NK-92 (cell line): ENCODE results near the gene CCDC24.

Experiments
- DNase-seq: peaks from one replicate; lab custom pipeline; 2025; ENCODE audit not compliant: unreplicated experiment; lab: John Stamatoyannopoulos, UW

CCDC24 gene

DNA sequence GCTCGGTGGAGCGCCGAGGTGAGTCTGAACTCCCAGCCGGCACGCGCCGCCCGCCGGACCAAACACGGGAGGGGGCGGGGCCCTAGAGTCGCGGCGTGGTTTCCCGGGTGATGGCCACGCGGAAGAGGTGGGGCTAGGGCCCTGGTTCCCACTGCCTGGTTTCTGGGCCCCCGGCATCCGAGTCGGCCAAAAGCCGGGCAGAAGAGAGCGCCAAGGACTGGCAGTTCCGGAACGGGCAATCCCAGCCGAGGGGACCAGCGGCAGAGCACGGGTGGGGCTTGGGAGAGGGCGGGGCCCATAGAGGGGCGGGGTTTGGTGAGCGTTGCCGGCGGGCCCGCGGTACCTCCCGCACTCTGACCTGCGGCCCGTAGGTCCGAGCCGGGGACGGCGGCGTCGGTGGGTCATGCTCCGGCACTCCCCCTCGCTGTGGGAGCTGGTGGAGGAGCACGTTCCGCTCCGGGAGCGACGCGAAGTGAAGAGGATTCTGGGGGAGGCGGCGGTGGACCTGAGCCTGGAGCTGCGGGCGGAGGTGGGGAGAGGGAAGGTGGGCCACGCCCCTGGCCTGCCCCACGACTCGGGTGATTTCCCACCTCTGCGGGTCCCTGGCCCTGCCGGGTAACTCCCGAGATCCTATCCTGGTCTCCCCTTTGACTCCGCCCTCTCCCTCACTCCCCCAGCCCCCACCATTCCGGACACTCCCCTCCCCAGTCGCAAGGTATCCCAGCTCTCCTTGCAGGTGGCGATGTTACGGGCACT is at the start of gene CCDC24:
TSS of gene CCDC24 (plus strand) at position 124 of the 756 bp plus-strand sequence. CDS start at position 404, 280 bp downstream.
- no peak for DNase-seq

DNA sequence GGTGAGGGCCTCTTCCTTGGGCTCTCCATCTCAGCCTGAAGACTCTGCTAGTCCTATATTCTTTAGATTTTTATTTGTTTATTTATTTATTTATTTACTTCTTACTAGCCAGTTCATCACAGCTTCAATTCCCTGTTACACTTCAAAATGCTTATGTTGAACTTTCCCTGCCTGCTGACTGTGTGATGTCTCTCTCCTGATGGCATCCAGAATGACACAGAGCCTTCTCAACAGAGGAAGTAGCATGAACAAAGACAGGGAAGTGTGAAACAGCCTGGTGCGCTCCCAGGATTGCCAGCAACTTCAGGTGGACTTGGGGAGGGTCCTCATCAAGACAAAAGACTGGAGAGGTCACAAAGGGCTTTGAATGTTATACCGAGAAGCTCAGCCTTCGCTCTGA is 49.0 kb upstream of the CCDC24 start:
- DNase-seq: no peak

DNA sequence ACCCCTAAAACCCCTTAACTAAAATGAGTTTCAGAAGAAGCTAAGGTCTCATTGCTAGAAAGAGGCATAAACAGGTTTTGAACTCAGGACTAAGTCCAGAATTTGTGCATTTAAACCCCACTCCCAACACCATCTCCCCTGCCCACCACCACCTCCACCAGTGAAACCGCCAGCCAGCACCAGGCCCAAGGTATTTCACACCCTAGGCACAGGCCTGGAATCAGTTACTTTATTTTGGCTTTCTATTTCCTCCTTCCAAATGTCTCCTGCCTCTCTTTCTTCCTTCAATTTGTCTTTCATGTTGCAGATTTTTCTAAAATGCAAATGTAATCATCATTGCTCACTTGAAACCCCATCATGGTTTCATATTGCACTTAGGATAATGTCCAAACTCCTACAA is 46.5 kb upstream of the CCDC24 start:
- DNase-seq: no peak

DNA sequence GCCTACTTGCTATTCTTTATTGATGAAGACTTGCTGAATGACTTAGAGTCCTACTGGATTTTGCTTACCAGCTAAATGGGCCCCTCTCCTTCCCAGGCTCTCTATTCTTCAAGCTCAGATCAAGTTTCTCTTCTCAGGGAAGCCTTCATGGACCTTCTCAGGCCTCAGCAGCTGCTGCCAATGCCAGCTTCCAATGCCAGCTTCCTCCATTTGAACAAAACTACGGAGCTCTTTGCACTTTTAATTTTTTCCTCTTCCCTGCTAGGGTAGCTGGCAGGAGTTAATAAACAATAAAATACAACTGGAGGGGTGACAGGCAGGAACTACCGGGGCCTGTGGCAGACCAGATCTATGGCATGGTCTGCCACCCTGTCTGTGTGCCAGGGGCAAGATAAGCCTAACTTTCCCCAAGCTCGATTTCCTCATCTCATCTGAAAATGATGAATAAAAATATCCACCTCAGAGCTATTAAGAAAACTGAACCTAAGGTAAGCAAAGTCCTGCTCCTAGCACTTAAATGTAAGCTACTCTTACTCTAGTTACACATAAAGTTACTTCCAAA is 45.6 kb upstream of the CCDC24 start:
- no peak for DNase-seq

DNA sequence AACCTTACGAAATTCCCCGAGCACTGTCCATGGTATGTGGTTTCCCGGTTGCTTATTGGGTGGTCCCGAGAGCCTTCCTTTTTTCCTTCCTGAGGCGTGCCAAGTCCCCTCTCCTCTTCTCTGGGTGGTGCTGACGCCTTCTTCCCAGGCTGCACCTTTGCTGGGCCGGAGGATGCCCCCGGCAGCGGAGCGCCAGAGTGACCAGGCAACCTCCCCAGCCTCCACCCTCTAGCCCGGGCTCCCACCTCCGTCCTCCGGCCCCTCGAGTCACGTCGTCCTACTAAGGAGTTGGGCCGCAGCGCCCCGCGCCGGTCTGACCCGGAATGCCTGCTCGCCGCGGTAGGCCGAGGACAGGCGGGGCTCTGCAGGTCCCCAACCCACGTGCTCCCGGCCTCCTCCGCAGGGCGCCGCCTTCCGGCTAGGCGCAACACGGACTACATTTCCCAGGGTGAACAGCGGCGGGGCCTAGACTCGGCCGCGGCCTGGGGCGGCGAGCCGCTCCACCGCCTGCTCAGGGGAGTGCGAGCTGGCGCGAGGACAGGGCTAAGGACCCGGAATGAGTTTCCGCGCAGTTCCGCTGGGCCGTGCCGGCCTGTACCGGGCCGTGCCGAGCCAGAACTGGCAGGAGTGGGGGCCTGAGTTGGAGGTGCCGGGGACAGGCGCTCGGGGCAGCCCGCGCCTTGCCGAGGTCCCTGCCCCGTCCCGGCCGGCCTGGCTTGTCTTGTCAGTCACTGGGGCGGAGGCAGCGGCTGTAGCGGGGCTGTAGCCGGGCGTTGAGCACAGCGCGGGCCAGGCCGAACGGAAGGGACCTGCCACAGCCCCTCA is 45.0 kb upstream of the CCDC24 start, which contains the start of gene IPO13:
TSS of gene IPO13 (plus strand) at position 715 of the 825 bp plus-strand sequence. CDS start 651 bp downstream, outside the sequence.
- DNase-seq: no peak

DNA sequence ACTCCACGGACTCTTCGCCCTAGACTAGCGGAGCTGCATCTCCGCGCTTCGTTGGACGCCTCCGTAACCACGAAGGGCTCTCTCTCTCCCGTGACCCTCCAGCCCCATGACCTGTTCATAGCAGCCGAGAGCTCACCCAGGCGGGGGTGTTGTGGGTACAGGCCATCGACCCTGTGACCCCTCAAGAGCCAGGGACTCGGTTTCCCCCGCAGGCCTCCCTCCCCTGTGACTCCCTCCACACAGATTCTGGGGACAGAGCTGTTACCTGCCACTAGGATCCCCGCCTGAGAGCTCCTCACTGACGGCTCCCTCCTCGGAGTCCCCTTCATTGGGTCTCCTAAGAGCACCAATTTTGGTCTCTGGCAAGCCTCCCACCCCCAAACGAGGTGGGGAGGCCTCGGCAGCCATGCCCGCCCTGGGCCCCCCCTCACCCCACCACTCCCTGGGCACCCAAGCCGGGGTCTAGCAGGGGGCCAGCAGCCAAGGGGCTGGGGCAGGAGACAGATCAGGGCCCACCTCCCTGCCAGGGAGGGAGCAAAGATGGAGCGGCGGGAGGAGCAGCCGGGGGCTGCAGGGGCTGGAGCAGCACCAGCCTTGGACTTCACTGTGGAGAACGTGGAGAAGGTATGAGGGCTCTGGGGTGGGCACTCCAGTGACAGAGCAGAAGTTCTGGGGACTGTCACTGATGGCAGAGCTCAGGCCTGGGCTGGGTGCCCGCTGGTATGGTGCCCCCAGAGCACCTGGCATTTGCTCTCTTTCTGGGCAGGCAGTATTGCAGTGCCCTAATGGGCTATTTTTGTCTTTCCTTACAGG is 44.1 kb upstream of the CCDC24 start:
- DNase-seq: no peak

DNA sequence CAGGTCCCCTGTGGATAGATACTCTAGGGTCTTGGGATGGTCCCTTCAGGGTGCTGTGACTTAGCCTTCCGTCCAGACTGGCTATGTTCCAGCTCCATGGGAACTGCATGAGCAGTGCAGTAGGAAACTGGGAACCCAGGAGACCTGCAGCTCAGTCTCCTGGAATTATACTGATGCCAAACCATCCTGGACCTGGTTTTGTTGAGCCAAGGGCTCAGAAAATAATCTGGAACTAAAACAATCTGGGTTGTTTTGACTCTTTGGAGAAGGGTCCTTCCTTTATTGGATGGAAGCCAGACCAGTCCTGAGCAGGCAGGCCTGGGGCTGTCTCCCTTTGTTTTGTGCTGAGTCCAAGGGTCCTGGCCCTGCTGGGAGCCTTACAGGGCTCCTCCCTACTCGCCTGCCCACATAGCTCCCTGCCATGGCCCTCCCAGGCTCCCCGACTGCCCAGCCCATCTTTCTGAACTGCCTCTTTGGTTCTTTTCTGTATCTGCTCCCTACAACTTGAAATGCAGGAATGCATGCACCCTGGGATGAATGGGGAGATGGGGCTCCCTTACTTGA is 43.4 kb upstream of the CCDC24 start:
- no peak for DNase-seq

DNA sequence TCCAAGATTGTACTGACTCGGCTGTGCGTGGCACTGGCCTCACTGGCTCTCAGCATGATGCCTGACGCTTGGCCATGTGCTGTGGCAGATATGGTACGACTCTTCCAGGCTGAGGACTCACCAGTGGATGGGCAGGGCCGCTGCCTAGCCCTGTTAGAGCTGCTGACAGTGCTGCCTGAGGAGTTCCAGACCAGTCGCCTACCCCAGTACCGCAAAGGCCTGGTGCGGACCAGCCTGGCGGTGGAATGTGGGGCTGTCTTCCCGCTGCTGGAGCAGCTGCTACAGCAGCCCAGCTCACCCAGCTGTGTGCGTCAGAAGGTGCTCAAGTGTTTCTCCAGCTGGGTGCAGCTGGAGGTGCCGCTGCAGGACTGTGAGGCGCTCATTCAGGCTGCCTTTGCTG is 41.7 kb upstream of the CCDC24 start:
- no peak for DNase-seq

DNA sequence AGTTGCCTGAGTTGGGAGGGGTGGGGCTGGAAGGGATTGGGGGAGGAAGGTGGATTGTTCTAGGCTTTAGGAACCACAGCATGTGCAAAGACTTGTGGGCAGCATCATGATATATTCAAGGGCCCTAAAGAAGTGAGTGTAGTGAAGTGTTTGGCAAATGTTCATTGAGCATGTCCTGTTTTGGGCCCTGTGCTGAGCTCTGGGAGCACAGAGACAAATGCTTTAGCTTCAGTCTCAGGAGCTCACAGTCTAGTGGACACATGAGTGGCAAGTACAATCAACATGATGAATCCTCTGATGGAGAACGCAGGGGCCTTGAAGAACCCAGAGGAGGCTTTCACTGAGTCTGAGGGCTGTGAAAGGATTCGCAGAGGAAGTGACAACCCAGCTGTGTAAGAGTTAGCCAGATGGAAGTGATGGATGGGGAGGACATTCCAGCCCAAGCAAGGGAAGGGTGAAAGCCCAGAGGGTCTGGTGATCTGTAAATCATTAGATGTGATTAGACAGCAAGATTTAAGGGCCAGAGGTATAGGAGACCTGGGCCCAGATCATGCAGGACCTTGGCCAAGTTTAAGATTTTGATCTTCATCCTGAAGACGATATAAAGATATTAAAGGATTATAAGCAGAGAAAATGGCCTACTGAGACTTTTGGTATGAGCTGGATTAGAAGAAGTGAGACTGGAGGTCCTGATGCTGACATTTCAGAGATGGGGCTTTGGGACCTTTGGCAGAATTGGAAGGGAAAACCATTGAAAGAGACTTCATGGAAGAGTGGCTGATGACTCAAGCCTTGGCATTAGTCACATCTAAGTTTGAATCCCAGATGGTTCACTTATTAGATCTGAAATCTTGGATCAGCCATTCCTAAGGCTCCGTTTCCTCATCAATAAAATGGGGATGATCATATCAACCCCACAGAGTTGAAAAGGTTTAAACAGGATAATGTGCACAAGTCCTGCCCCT is 40.1 kb upstream of the CCDC24 start:
- no peak for DNase-seq

DNA sequence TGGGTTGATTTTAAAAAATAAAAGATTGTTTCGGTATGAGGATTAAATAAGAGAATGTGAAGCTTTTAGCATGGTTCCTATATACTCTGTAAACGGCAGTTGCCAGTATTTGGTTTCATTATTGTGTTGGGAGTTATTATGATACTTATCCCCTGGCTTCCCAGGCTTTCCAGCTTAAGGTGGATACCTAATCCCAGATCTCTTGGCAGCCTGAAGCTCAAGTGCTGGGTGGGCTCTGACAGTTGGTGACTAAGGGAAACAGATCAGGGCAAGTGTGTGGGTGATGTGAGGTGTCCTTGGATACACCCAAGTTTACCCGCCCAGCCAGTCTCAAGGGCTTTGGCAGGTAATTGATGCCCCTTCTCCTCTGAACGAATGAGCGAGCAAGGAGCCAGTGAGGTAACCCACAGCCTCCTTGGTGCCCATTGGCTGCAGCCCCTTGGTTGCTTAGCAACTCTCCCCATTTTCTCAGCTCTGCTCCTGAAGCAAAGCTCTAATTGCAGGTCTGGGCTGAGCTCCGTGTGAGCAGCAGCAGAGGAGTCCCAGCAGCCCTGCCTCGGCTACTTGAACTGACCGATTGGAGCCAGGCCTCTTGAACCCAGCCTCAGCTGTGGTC is 38.6 kb upstream of the CCDC24 start:
- DNase-seq: no peak

DNA sequence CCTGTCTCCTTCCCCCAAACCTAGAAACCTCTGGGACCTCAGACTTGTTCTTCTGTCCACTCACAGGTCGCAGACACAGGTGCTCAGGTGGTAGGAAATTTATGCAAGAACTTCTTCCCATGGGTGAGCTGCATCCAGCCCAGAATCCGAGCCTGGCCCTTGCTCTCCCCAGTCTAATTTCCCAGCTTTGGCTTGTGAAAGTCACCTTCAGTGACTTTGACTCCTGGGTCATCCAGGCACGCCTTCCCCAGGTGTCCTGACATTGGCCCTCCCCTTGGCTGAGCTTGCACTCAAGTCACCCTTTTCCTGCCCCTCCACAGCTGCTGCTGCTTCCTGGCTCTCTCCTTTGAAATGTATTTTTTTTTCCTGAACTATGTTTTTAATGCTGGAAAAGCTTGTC is 38.0 kb upstream of the CCDC24 start:
- no peak for DNase-seq

DNA sequence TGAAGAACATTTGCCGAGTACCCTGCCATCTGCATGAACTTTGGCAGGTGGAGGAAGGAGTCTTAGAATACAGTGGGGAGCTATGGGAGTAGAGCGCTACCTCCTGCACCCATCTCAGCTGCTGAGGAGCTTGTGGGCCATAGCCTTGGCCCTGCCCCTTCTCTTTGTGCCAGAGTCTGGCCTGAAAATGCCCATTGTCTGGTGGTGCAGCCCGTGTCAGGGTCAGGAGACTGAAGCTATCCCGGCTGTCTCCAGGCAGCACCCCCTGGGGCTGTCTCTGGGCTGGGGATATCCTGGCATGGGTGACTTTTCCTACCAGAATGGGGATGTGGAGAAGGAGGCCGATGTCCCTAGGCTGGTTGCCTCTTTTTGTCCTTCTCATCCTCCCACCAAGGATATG is 37.4 kb upstream of the CCDC24 start:
- DNase-seq: no peak

DNA sequence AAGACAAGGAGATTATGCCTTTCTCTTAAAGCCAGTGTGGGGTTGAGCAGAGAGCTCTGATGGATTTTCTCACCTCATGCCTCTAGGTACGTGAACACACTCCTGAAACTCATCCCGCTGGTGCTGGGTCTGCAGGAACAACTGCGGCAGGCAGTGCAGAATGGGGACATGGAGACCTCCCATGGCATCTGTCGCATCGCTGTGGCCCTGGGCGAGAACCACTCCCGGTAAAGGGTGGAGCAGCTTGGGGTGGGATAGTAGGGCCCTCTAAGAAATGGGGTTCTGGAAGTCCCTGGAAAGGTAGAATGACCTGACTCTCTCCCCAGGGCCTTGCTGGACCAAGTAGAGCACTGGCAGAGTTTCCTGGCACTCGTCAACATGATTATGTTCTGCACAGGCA is 35.2 kb upstream of the CCDC24 start:
- no peak for DNase-seq

DNA sequence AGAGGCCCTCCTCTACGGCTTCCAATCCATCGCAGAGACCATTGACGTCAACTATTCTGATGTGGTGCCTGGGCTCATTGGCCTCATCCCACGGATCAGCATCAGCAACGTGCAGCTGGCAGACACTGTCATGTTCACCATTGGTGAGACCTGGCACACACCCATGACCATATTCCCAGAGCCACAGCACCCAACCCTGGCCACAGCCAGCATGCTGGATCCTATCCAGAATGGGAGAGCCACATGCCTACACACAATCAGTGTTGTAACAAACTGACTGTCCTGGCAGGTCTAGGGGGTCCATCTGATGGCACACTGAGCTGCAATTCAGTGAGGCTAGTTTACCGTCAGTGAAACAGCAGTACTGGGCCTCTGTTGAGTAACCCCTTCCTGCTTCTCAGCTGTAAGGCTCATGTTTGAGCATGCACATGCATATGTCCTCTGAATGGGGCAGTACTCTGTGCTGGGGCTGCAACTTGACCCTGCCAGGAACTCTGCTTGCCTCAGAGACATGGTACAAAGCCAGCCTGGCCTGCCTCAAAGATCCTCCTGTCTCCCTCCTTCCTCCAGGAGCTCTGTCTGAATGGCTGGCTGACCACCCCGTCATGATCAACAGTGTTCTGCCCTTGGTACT is 33.9 kb upstream of the CCDC24 start:
- DNase-seq: no peak

DNA sequence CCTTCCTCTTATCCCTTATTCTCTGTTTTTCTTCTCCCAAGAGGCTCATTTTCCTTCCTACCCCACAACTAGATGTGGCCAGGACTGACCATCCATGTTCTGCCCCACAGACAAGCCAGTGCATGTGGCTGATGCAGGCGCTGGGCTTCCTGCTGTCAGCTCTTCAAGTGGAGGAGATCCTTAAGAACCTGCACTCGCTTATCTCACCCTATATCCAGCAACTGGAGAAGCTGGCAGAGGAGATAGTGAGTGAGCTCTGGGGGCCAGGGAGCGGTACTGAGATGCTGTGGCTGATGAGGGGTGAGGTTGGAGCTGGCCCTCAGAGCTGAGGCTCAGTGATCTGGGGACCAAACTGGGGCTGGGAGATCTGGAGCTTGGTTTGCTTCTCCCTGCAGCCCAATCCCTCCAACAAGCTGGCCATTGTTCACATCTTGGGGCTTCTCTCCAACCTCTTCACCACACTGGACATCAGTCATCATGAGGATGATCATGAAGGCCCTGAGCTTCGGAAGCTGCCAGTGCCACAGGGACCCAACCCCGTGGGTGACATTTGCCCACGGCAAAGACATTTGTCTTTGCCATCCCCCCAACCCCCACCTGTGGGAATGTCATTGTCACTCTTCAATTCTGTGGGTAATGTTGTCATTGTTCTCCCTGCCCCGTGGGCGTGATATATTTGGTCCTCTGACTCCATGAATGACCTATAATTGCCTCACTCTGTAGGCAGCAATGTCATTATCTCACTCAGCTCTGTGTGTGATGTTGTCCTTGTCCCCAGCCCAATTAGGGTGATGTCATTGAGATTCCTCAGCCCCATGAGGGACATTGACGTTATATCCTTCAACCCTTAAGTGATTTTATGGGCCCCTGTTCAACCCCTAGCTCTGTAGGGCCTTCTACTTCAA is 32.8 kb upstream of the CCDC24 start:
- DNase-seq: no peak

DNA sequence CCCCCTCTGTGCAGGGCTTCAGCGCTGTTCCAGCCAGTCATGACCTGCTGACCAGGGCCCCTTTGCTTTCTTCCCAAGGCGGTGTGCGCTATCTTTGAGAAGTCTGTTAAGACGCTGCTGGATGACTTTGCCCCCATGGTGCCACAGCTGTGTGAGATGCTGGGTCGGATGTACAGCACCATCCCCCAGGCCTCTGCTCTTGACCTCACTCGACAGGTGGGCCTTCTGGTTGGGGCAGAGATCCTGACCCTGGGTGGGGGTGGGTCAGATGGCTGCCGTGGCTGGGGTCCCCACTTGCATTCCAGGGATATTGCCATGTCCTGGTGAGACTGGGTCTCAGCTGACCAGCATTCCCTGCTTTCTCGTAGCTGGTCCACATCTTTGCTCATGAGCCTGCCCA is 30.6 kb upstream of the CCDC24 start:
- DNase-seq: no peak

DNA sequence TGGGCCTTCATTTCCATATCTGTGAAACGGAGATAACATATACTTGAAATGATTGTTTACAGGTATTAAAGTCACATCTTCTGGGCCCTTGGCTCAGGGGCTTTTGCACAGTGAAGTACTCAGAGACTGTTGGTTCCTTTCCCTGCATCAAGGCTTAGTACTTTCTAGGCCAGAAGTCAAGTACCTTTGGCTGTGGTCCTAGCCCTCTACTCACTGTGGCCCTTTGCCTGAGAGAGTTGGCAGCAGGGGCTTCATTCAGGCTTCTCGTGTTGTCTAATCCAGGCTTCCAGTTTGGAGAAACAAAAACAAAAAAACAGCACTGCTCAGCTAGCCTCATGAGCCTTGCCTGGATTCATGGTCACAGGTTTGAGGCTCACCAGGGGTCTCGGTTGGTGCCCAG is 29.7 kb upstream of the CCDC24 start:
- no peak for DNase-seq

DNA sequence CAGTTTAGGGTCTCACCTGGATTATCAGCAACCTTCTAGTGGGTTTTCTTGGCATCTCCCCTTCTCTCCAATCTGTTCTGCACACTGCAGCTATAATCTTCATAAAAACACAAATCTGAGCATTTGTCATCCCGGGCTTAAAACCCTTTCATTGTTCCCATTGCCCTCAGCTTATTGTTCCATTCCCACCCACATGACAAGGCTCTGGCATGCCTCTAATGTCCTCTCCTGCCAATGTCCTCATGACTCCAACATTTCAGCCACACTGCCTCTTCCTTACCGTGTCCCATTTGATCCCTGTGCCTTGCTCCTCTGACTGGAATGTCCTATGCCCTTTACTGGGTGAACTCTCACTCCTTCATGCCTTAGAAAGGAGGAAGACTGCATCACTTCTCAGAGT is 29.1 kb upstream of the CCDC24 start:
- DNase-seq: no peak
